Measurements from ENCODE around the gene METTL8. TPM values are rescaled to one million over a fixed set of nuclear protein-coding genes. Genes with fewer than 3 reads are reported as not detected.

The METTL8 gene
- total and polyA plus RNA-seq, 8 donors, result 13.8 to 19.2 (median 15.2) TPM

DNA sequence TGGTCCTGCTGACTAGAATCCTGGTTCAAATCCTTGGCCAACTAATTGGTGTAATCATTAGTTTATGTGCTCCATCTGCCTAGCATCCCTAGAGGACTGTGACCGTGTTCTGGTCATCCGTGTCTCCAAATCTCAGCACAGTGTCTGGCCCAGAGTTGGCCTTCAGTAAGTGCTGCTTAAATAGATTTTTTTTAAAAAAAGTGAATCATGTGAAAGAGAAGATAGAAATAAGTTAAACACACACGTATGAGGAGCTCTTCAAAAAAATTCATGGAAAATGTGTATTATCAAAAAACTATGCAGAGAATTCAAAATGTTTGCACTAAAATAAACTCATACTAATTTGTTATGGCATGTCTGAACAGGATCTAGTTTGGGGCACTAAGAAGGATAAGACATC, 143.8 kb downstream of the METTL8 start:
- ATAC-seq (no peak), DNase-seq (no peak)
- Histone ChIP-seq H3K36me3 (no peaks in the 10 kb centered on the region), H3K4me1 (no peaks in the 10 kb centered on the region), H3K27ac (no peak overlapping the region), H3K9me3 (no peaks in the 10 kb centered on the region), H3K27me3 (no peaks in the 10 kb centered on the region), H3K4me3 (no peak overlapping the region)
- intact Hi-C loops (cut with DNase I), result no loop called here
- TF ChIP-seq, protein P1, sequence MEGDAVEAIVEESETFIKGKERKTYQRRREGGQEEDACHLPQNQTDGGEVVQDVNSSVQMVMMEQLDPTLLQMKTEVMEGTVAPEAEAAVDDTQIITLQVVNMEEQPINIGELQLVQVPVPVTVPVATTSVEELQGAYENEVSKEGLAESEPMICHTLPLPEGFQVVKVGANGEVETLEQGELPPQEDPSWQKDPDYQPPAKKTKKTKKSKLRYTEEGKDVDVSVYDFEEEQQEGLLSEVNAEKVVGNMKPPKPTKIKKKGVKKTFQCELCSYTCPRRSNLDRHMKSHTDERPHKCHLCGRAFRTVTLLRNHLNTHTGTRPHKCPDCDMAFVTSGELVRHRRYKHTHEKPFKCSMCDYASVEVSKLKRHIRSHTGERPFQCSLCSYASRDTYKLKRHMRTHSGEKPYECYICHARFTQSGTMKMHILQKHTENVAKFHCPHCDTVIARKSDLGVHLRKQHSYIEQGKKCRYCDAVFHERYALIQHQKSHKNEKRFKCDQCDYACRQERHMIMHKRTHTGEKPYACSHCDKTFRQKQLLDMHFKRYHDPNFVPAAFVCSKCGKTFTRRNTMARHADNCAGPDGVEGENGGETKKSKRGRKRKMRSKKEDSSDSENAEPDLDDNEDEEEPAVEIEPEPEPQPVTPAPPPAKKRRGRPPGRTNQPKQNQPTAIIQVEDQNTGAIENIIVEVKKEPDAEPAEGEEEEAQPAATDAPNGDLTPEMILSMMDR (IDR thresholded peaks at IDR 0.05), result no peak

DNA sequence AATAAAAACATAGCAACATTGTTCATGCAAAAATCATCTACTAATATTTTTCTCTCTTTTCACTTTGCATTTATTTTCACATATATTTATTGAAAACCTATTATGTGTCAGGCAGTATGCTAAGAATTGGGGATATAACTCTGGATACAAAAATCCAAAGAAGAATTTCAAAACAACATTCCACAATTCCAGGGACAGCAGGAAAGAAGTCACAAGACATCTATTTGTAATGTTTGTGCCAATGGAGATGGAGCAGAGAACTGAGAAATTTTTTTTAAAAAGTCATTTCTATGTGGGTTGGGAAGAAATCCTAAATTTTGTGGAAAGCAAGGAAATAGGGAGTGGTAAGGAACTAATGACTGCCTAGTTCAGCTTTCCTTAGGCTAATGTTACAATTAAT, 144.5 kb downstream of the METTL8 start:
- H3K36me3 ChIP-seq, result no peaks in the 10 kb centered on the region
- no peaks in the 10 kb centered on the region for H3K4me1 ChIP-seq
- ATAC-seq, result no peak
- H3K27me3 ChIP-seq, result no peaks in the 10 kb centered on the region
- H3K4me3 ChIP-seq, result no peak overlapping the region
- DNase-seq, result no peak
- intact Hi-C loops (cut with DNase I), result no loop called here
- H3K9me3 ChIP-seq, result no peaks in the 10 kb centered on the region
- TF ChIP-seq, protein P1 (IDR thresholded peaks at IDR 0.05), result no peak
- H3K27ac ChIP-seq, result no peak overlapping the region

DNA sequence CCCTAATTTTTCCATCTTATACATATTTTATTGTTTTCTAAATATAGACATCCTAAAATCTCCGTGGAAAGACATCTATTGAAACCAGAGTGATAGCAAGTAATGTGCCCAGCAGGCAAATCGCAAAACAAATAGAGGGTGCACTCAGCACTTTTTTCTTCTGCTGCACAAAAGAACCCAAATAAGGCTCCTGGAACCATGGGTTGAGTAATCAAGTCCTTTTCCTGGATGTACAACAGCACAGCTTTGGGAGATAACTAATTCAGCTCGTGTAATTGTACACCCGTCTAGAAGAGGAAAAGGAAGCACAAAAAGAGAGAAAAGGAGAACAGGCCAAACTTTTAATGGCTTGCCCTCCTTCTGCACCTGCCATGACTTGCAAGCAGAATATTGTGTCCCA, 146.2 kb downstream of the METTL8 start:
- TF ChIP-seq, protein P1 (IDR thresholded peaks at IDR 0.05), result no peak
- DNase-seq (no peak), ATAC-seq (no peak)
- H3K4me3 ChIP-seq, result no peak overlapping the region
- intact Hi-C loops (cut with DNase I), result no loop called here
- H3K4me1 ChIP-seq, result no peaks in the 10 kb centered on the region
- H3K9me3 ChIP-seq, result no peaks in the 10 kb centered on the region
- H3K27ac ChIP-seq, result no peak overlapping the region
- H3K36me3 ChIP-seq, result no peaks in the 10 kb centered on the region
- no peaks in the 10 kb centered on the region for H3K27me3 ChIP-seq

DNA sequence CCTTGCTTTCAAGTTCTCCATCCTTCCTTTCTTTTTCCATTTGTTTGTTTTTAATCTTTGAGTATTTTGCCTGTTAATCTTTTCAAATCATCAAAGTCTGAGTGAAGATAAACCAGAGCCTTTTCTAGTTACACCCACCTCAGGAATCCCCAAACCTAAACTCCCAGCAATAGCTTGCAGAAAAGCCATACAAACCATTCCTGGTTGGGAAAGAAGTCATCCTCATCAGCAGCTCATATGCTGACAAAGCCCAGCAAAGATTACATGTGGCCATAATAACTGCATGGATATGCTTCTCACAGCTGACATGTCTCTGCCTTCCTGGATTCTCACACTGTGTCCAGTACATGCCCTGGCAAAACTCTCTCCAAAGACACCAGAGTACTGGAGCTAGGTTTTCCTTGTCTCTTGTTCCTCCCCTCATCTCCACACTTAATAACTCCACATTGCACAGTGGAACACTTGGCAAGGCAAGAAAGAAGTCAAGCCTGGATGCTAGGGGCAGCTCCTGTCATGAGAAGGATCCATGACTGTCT, 146.7 kb downstream of the METTL8 start:
- TF ChIP-seq, protein P1 (IDR thresholded peaks at IDR 0.05), result no peak
- no peaks in the 10 kb centered on the region for H3K4me1 ChIP-seq
- H3K9me3 ChIP-seq, result no peaks in the 10 kb centered on the region
- DNase-seq (no peak), ATAC-seq (no peak)
- intact Hi-C loops (cut with DNase I), result no loop called here
- no peaks in the 10 kb centered on the region for H3K36me3 ChIP-seq
- no peak overlapping the region for H3K4me3 ChIP-seq
- no peaks in the 10 kb centered on the region for H3K27me3 ChIP-seq
- no peak overlapping the region for H3K27ac ChIP-seq

DNA sequence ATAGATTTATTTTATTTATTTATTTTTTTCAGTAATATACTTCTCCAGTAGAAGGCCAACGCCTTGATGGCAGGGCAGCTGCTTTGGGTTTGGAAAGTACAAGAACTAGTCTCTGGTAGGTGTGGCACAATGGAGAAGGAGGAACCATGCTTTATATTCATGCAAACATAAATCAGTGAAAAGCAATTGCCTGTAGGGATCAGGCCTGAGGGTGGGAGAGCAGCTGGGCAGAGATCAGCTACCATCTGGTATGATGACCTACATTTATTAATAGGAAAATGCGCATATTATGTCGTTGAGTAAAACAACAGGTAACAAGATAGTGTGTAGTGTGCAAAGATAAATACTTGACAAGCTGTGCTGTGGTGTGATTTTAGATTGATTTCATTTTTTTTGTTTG, 152.7 kb downstream of the METTL8 start:
- Histone ChIP-seq H3K27ac (no peak overlapping the region), H3K27me3 (no peaks in the 10 kb centered on the region), H3K4me3 (no peak overlapping the region), H3K36me3 (no peaks in the 10 kb centered on the region), H3K9me3 (no peaks in the 10 kb centered on the region), H3K4me1 (no peaks in the 10 kb centered on the region)
- TF ChIP-seq, protein P1 (IDR thresholded peaks at IDR 0.05), result no peak
- intact Hi-C loops (cut with DNase I), result no loop called here
- ATAC-seq (no peak), DNase-seq (no peak)
